NCI-H82 treated with DMSO at 0.1 percent for 48 hours (cell line): Measurements from ENCODE around the gene UAP1.
"Not testable (repeated sequence)": the region's sequence is repeated elsewhere in the genome, so short reads cannot be mapped to it uniquely, and the experiment has no call there.

Source experiments
- DNase-seq: peaks from one replicate; lab custom pipeline; 2025; ENCODE audit not compliant: unreplicated experiment; lab: John Stamatoyannopoulos, UW

The UAP1 gene

GRCh38 chr1:162564762-162565218 lies 3.3 kb downstream of the UAP1 start:
- DNase-seq = no peak

GRCh38 chr1:162565460-162565859 lies 3.9 kb downstream of the UAP1 start:
- DNase-seq = no peak

GRCh38 chr1:162566870-162567269 lies 5.3 kb downstream of the UAP1 start:
- DNase-seq = no peak

DNA sequence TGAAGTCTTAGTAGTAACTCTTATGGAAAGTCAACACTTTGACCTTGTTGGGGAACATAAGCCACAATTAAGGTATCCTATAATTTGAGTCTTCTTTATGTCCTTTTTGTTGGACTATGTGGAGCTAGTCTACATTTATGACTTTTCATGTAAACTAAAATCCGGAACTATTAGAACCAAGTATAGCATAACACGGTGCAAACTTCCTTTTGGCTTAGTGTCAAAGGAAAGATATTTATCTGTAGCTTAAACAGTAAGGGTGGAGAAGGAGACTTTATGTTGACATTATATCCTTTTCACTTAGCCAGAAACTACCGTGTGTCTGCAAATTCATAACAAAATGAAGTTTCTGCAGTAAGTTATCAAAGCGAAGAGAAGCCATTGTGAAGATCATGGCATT lies 7.3 kb downstream of the UAP1 start:
- no peak for DNase-seq

- no peak for DNase-seq
These were observed 9.2 kb downstream of the UAP1 start for GRCh38 chr1:162570718-162571117.

DNA sequence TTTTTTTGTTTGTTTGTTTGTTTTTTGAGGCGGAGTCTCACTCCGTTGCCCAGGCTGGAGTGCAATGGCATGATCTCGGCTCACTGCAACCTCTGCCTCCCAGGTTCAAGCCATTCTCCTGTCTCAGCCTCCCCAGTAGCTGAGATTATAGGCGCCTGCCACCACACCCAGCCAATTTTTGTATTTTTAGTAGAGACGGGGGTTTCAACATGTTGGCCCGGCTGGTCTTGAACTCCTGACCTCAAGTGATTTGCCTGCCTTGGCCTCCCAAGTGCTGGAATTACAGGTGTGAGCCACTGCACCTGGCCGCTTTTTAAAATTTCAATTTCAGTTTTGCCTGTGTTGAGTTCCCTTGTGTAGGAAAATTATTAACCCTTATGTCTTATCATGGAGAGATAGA lies 9.6 kb downstream of the UAP1 start:
- not testable (repeated sequence) for DNase-seq

DNA sequence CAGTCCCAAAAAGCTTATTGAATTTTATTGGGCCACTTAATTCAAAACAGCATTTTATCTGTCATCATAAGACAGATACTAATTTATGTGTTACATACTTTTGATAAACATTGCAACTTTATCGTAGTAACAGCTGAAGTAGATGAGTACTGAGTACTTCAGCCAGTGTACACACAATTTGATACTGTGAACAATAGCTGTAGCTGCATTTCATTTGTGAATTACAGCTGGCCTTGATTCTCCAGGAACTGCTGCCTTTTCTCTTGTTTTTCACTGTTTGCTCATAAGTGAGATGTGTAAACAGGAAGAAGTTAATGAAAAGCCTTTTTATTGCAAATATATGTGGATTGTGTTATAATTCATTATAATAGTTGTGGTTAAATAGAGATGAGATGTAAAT lies 10.2 kb downstream of the UAP1 start:
- DNase-seq = no peak

- DNase-seq = no peak
These were observed 11.6 kb downstream of the UAP1 start for GRCh38 chr1:162573136-162573535.

GRCh38 chr1:162578071-162578700 lies 16.7 kb downstream of the UAP1 start:
- no peak for DNase-seq

DNA sequence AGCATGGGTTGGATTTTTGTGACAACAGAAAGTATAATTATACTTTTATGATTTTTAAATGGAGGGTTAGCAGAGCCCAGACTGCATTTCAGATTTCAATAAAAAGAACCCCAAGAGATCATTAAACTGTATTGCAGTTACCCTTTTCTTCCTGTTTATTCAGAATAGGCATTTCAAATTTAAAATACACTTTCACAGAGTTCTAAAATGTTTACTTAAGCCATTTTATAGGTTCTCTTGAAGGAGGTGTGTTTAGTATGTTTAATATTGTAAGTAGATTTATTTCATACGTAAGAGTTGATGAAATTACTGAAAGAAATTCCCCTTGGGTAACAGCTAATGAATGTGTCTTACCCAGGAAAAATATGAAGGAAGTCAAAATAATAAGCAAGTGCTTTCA lies 17.4 kb downstream of the UAP1 start:
- DNase-seq = no peak

GRCh38 chr1:162580308-162580707 lies 18.8 kb downstream of the UAP1 start:
- DNase-seq = no peak

GRCh38 chr1:162582901-162583300 lies 21.4 kb downstream of the UAP1 start:
- DNase-seq = not testable (repeated sequence)

DNA sequence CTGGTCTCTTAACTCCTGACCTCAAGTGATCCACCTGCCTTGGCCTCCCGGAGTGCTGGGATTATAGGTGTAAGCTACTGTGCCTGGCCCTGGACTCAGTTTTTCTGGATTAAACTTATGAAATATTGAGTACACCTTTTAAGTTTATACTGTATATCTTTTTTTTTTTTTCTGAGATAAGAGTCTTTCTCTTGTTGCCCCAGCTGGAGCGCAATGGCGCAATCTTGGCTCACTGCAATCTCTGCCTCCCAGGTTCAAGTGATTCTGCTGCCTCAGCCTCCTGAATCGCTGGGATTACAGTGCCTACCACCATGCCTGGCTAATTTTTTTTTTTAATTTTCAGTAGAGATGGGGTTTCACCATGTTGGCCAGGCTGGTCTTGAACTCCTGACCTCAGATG lies 23.6 kb downstream of the UAP1 start:
- not testable (repeated sequence) for DNase-seq

DNA sequence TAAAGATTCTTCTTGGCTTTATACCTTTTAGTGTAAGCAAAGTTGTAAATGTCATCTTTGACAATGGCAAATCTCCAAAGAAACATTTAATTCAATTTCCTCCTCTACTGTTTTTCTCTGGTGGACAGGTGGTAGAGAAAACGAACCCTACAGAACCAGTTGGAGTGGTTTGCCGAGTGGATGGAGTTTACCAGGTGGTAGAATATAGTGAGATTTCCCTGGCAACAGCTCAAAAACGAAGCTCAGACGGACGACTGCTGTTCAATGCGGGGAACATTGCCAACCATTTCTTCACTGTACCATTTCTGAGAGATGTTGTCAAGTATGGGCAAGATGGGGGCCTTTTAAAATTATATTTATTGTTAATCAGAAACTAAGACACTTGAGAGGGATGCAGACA lies 25.8 kb downstream of the UAP1 start:
- DNase-seq = no peak

- DNase-seq = no peak
These were observed 26.3 kb downstream of the UAP1 start for GRCh38 chr1:162587761-162588260.

- no peak for DNase-seq
These were observed 28.6 kb downstream of the UAP1 start for GRCh38 chr1:162590101-162590500.

- DNase-seq = no peak
These were observed 29.2 kb downstream of the UAP1 start for GRCh38 chr1:162590686-162591085.

GRCh38 chr1:162596514-162597170 lies 35.1 kb downstream of the UAP1 start:
- DNase-seq = no peak

DNA sequence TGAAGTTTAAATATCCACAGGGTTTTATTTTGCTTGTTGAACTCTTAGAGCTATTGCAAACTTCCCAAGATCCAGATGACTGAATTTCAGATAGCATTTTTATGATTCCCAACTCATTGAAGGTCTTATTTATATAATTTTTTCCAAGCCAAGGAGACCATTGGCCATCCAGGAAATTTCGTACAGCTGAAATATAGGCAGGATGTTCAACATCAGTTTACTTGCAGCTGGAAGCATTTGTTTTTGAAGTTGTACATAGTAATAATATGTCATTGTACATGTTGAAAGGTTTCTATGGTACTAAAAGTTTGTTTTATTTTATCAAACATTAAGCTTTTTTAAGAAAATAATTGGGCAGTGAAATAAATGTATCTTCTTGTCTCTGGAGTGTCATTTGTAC lies 37.9 kb downstream of the UAP1 start:
- DNase-seq = no peak

- not testable (repeated sequence) for DNase-seq
These were observed 41.6 kb downstream of the UAP1 start for GRCh38 chr1:162603117-162603516.

DNA sequence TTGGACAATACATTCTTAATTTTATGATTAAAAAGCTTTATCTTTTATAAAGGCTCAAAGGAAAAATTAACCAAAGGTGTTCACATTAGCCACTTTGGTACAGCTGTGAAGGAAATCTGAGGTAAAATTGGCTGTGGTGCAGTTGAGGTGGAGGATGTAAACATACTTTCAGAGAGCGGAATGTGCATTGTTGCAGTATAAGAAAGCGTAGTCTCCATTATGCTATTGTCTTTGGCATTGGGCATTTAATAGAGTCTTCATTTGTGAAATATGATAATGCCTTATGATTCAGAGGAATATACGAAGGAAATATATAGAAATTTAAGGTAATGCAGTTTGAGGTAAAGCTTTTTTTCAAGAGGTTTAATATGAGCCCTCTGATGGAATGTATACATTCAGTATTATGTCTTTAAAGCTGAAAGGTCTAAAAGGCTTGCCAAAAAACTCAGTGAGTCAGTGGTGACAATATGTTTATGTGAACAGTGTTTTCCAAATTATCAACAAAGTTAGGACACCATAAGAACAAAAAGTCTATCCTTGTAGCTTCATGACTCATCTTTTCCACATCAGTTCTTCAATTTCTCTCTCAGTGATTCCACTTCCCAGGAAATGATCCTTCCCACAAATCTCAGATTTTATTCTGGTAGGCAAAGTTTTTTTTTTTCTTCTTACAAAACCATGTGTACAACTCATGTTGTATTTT lies 43.9 kb downstream of the UAP1 start:
- no peak for DNase-seq

DNA sequence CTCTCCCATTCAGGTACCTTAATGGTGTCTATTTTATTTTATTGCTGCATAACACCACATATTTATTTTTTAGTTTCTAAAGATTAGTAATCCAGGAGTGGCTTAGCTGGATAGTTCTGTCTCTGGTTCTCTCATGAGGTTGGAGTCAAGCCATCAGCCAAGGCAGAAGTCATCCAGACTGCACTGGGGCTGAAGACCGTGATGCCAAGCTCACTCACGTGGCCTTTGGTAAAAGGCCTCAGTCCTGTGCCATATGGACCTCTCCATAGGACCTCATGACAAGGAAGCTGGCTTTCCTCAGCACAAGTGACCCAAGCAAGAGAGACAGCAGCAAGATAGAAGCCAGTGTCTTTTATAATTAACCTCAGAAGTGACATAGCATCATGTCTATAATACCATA lies 47.8 kb downstream of the UAP1 start:
- DNase-seq = no peak
